HG02852 (cell line): ENCODE measurements around the gene NOTUM.

Experiments used
- ATAC-seq: cut with Tn5 transposase; IDR thresholded peaks from one replicate; pipeline ENCODE4 v1.9.1; 2021; ENCODE audit warnings: mild to moderate bottlenecking, moderate library complexity; ENCODE audit not compliant: unreplicated experiment

The NOTUM gene

GRCh38 chr17:81978524-81979298 is 17.7 kb upstream of the NOTUM start:
- ATAC-seq = no peak

GRCh38 chr17:81977211-81977808 is 16.3 kb upstream of the NOTUM start, which contains the start of gene ASPSCR1:
ASPSCR1 (plus strand) TSS chr17:81977629; CDS start chr17:81977647, 18 bp downstream.
- ATAC-seq = peak; percentile 77

- peak; percentile 3 for ATAC-seq
These were observed 15.6 kb upstream of the NOTUM start for GRCh38 chr17:81976332-81977210.

GRCh38 chr17:81973432-81973831 is 12.4 kb upstream of the NOTUM start:
- no peak for ATAC-seq

DNA sequence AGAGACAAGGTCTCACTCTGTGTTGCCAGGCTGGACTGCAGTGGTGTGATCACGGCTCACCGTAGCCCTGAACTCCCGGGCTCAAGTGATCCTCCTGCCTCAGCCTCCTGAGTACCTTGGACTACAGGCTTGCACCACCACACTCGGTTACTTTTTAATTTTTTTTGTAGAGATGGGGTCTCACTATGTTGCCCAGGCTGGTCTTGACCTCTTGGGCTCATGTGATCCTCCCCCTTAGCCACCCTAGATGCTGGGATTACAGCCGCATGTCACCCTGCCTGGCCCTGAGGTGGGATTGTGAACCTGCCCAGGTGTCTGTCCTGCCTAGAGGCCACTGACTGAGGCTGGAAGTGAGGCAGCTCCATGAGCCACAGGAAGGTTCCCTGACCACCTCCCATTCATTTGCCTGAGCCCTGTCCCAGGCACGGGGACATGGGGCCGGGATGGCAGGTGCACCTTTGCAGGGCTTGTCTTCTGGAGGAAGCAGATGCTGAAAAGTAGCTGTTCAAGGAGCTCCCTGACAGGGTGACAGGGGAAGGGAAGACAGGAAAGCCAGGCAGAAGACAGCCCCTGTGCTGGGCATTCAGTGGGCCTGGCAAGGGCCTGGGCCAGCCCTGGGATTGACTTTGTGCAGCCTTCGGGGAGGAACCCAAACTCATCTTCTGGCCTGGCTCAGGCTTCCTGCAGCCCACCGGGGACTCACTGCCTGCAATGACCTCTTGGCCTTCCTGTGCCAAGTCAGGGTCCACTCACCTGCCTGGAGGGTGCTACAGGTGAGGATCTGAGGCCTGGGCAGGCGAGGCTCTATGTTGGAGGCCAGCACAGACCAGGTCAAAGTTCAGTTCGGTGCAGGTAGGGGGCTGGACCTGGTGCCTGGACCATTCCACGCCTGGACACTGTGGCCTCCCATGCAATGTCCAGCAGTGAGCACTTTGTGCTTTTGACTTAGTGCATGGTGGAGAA is 8.1 kb upstream of the NOTUM start:
- no peak for ATAC-seq

GRCh38 chr17:81968396-81968745 is 7.4 kb upstream of the NOTUM start:
- ATAC-seq = no peak

DNA sequence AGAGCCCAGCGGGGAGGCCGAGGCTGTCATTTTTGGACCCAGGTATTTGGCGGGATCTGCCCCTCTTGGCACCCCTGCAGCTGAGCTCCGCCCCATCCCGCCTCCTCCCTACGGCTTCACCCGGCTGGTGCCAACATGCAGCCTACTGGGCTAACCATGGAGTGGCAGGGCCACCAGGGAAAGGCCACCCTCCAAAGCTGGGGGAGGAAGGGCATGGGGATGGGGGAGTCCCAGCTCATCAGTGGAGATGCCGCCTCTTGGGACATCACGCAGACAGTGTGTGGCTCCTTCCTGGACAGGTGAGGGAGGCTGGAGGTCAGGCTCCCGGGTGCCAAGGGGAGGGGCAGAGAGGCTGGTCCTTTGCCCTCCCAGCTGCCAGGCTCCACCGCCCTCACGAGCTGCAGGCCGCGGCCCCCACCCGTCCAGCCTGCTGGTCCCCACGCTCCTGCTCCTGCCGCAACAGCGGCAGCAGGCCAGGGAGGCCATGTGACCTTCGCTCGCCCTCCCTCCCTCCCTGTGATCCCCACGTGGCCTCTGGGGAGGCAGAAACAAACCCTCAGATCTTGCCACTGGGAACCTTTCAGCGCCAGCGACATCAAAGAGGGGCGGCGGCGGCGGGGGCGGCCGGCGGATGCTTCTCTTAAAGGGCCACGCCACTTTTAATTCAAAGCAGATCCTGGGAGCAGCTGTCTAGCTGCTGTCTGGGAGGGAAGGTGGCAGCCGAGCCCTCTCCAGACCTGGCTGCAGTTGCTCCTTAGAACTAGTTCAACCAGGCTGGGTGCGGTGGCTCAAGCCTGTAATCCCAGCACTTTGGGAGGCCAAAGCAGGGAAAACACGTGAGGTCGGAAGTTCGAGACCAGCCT is 6.8 kb upstream of the NOTUM start:
- ATAC-seq = peak; percentile 51

DNA sequence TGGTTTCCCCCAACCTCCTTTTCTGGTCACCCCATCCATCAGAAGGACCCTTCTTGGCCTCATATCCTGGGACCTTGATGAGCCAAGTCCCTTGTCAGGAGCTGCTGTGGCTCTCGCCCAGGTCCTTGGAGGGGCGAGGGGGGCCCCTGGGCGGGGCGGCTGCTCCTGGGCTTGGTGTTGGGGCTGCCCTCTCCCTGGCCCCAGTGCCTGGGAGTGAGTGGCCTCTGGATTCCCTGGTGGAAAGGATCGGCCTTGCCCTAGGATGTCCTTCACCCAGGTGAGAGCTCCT is 6.2 kb upstream of the NOTUM start:
- no peak for ATAC-seq

GRCh38 chr17:81966343-81967243 is 5.6 kb upstream of the NOTUM start:
- ATAC-seq = no peak

GRCh38 chr17:81964081-81964849 is 3.3 kb upstream of the NOTUM start:
- no peak for ATAC-seq

DNA sequence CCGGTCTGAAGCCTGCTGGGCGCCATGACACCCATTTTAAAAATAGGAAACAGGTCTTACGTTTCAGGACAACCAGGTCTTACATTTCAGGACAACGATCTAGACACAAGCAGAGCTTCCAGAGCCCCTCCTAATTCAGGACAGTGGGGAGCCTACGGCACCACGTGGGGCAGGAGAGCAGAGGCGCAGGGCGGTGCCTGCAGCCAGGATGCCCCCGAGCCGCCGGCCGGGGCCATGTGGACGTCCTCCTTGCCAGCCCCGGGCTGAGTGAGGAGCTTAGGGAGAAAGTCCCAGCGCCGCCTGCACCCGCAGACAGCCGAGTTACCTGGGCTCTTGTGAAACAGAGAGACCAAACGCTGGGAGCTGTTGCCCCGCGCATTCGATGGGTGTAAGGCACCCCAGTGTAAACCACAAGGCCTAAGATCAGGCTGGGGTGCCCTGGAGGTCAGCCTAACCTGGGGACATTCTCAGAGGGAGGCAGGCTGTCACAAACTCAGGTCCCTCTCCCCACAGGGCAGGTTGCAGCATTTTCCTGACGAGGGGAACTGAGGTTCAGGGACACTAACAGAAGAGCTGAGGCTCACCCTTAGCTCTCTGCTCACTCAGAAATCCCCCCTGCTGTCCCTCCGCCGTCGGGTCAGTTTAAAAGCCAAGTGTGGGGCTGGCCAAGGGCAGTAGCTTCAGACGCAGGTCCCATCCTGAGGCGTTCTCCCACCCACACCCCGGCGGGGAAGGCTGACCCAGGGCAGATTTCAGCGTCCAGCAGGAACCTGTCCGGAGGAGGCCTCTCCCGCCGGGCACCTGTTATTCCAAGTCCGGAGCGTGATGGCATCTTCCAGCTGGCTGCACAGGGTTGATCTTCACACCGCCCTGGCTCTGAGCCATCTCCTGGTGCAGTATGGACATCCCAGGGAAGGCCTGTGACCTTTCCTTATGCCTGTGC is 1.8 kb upstream of the NOTUM start:
- ATAC-seq = no peak

DNA sequence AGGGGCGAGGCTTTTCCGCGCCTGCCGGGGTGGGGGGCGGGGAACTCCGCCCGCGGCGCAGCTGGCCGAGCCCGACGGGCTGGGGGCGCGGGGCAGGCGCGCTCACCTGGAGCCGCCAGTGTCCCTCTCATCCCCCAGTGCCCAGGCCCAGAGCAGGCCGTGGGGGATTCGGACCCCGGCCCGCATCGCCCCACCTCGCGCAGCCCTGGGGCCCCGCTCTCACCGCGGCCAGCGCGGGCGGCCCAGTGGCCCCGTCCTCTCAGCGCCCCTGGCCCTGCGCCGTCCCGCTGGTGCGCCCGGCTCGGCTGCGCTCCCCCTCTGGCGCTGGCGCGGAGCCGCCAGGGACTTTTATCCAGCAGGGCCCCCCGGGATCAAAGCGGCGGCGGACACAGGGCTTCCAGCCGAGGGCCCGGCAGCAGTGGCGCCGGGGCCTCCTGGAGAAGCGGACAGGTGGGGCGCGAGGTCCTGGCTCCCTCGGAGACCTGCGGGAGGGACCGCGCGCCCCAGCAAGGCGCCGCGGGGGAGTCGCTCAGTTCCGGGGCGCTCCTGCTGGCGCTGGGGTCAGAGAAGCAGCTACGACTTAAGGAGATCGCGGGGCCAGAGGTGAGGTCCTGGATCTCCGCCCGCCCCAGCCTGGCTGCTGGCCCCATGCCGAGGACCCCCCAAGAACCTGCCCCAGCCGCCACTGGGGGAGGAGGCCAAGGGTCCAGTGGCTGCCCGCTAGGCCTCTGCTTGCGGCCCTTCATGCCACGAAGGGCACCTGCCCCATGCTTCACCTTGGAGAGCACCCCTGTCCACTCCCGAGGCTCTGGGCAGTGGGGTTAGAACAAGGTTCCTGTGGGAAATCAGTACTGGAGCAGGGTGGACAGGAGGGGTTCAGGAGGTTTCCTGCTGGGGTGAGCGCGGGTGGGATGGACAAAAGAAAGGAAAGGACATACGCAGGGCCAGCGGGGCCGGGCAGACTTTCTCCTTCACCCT is 823 bp upstream of the NOTUM start:
- no peak for ATAC-seq

DNA sequence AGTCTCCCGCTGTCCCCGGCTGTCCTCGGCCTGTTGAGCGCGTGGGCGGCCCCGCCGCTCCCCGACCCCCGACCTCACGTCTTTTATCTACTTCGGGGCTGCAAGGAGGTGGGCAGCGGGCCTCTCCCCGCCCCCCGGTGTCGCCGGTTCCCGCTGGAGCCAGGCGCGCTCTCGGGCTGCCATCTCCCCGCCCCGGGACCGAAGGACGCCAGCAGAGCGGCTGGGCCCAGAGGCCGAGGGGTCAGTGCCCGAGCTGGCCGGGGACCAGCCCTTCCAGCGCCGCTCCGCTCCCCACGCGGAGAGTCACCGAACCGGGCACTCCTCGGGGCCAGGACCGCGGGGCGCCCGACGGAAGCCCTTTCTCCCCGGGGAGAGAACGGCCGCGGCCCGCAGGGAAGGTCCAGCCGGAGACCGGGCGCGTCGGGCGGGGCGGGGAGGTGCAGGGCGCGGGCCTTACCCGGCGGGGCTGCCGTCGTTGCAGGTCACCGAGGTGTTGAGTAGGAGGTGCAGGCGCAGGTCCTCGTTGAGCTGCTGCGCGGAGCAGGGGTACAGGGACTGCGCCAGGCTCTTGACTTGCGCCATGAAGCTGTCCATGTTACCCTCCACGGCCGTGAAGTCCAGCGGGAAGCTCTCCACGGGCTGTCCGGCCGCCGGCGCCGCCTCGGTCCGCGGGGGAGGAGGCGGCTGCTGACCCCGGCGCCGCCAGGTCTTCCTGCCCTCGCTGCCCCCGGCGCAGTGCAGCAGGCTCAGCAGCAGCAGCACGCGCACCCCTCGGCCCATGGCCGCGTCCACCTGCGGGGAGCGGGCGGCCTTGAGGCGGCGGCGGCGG is 643 bp downstream of the NOTUM start:
- ATAC-seq = no peak

DNA sequence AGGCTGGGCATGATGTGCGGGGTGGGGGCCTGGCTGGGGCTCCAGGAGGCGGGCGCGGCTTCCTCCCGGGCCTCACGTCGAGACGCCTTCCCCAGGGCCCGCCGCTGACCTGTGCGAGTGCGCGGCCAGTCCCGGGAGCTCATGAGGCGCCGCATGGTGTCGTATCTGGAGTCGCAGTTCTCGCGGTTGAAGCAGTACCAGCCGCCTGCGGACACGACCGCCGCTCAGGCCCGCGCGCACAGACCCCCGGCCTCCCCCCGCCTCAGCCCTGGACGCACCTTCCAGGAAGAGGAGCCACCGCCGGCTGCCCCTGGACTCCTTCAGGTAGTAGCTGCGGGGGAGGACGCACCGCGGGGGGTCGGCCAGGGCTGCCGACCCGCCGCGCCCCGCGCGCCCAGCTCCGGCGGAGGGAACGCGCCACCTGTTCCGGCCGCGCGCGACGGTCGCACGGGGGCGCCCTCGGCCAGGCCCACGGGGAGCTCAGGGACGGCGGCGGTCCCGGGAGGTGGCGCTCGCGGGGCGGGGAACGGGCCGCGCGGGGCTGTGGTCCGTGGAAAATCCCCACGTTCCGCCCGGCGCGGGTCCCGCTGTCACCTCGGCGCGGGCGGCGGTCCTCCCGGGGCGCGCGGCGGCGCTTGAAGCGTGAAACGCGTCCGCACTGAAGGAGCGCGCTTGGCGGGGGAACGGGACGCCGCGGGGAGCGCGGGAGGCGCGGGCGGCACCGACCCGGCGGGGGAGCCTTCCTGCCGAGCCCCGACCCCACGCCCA is 1.4 kb downstream of the NOTUM start:
- no peak for ATAC-seq
